Kidney epithelial cell (primary cell): ENCODE measurements around the gene WASL. TPM values are rescaled to one million over a fixed set of nuclear protein-coding genes. Genes with fewer than 3 reads are reported as not detected.
"Not testable (repeated sequence)": the region's sequence is repeated elsewhere in the genome, so short reads cannot be mapped to it uniquely, and the experiment has no call there.

Experiments used
- DNase-seq: peaks from one replicate; pipeline ENCODE4 v3.0.0-alpha.2; 2010; ENCODE audit warnings: low read depth
- H3K27me3 ChIP-seq: 2 replicates; pipeline ENCODE4 v1.6.0; 2011; ENCODE audit warnings: low read length; ENCODE audit not compliant: control insufficient read depth, insufficient read depth
- H3K36me3 ChIP-seq: 2 replicates; pipeline ENCODE4 v1.5.1; 2011; ENCODE audit warnings: low read length; ENCODE audit not compliant: control insufficient read depth, insufficient read depth
- H3K4me3 ChIP-seq: 2 replicates; pipeline ENCODE4 v1.5.1; 2011; ENCODE audit warnings: low read depth, mild to moderate bottlenecking, control low read depth, low read length
- total RNA-seq: library from RNA; depleted of rRNA; stranded (reverse); fragments of >200 nt; gene quantifications from 2 replicates; pipeline ENCODE4 v1.2.3, GENCODE V29; 2015
- TF ChIP-seq, protein P1 (sequence below): IDR thresholded peaks from 2 replicates; pipeline ENCODE4 v1.5.1; 2011; ENCODE audit warnings: mild to moderate bottlenecking, moderate library complexity, low read length, control low read depth, inconsistent platforms; ENCODE audit not compliant: insufficient read depth, poor library complexity, severe bottlenecking

Gene WASL
- total RNA-seq, 1 donor from 2014 or later = 31.6 TPM

DNA sequence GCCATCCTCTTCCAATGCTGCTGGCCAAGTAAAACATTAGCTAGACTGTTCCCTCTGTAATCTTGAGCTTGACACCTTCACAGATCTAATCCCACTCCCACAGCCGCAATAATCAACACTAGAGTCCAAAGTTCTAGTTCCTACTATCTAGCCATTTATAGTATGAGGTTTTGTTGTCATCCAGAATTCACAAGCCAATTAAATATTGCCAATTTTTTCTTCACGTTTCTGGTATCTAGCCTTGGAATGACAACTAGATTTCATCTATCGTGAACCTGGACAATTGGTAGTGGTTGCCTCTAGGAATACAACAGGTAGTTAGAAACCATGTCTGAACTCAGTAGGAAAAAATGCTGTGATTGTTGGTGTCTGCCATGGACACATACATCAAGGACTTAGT, 10.4 kb downstream of the WASL start:
- no peak for DNase-seq
- no peaks in the 10 kb centered on the region for H3K36me3 ChIP-seq
- TF ChIP-seq, protein P1, sequence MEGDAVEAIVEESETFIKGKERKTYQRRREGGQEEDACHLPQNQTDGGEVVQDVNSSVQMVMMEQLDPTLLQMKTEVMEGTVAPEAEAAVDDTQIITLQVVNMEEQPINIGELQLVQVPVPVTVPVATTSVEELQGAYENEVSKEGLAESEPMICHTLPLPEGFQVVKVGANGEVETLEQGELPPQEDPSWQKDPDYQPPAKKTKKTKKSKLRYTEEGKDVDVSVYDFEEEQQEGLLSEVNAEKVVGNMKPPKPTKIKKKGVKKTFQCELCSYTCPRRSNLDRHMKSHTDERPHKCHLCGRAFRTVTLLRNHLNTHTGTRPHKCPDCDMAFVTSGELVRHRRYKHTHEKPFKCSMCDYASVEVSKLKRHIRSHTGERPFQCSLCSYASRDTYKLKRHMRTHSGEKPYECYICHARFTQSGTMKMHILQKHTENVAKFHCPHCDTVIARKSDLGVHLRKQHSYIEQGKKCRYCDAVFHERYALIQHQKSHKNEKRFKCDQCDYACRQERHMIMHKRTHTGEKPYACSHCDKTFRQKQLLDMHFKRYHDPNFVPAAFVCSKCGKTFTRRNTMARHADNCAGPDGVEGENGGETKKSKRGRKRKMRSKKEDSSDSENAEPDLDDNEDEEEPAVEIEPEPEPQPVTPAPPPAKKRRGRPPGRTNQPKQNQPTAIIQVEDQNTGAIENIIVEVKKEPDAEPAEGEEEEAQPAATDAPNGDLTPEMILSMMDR = no peak
- H3K4me3 ChIP-seq = no peak overlapping the region
- H3K27me3 ChIP-seq = no peaks in the 10 kb centered on the region

DNA sequence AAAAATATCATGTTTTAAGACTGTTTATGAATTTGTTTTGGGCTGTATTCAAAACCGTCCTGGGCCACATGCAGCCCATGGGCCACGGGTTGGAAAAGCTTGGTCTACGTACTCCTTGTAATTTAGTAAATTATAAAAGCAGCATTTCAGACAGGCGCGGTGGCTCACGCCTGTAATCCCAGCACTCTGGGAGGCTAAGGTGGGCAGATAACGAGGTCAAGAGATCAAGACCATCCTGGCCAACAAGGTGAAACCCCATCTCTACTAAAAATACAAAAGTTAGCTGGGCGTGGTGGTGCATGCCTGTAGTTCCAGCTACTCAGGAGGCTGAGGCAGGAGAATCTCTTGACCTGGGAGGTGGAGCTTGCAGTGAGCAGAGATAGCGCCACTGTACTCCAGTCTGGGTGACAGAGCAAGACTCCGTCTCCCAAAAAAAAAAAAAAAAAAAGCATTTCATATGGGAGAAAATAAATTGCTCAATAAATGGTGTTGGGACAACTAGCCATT, 11.6 kb downstream of the WASL start:
- H3K4me3 ChIP-seq, H3K36me3 ChIP-seq, DNase-seq, H3K27me3 ChIP-seq: not testable (repeated sequence)

DNA sequence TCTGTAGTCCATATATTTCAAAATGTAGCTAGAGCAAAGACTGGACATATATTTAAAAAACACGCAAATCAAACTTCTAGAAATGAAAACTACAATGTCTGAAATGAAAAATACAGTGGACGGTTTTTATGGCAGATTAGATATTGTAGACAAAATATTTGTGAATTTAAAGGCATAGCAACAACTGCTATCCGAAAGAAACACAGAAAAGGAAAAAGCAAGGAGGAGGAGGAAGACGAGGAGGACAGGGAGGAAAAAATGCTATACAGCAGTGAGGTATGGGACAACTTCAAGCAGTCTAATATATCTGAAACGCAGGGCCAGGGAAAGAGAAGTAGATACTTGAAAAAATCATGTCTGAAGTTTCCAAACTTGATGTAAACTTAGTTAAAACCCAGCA, 13.3 kb downstream of the WASL start:
- TF ChIP-seq, protein P1 = no peak
- no peak for DNase-seq
- Histone ChIP-seq H3K27me3 (no peaks in the 10 kb centered on the region), H3K4me3 (no peak overlapping the region), H3K36me3 (no peaks in the 10 kb centered on the region)

DNA sequence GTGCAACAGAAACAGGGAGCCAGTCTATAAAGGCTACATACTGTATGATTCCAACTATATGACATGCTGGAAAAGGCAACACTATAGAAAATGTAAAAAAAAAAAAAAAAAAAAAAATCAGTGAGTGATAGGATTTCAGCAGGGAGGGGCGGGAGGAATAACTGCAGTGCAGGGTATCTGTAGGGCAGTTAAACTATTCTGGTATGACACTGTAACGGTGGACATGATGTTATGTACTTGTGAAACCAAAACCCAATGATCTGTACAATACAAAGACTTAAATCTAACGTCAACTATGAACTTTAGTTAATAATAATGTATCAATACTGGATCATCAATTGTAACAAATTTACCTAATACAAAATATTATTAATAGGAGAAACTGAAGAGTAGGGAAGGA, 14.3 kb downstream of the WASL start:
- no peak for DNase-seq
- TF ChIP-seq, protein P1 = no peak
- Histone ChIP-seq H3K27me3 (no peaks in the 10 kb centered on the region), H3K4me3 (no peak overlapping the region), H3K36me3 (no peaks in the 10 kb centered on the region)

DNA sequence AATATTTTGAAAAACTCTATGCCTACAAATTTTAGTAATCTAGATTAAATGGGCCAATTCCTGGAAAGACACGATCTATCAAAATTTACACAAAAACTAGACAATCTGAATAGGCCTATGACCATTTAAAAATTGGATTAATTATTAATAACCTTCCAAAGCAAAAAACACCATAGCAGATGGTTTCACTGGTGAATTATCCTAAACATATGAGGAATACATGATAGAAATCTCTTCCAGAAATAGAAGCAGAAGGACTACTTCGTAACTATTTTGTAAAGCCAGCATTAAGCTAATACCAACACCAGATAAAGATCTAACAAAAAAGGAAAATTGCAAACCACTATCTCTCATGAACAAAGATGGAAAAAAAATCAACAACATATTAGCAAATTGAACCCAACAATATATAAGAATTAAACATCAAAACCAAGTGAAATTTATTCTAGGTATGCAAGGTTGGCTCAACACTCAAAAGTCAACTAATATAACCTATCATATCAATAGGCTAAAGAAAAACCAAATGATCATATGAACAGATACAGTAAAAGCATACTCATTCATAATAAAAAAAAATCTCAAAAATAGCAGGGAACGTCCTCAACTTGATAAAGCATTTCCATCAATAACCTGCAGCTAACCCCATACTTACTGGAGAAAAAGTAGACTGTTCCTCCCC, 16.3 kb downstream of the WASL start:
- TF ChIP-seq, protein P1 = no peak
- H3K27me3 ChIP-seq = no peaks in the 10 kb centered on the region
- no peak overlapping the region for H3K4me3 ChIP-seq
- H3K36me3 ChIP-seq = no peaks in the 10 kb centered on the region
- DNase-seq = no peak

DNA sequence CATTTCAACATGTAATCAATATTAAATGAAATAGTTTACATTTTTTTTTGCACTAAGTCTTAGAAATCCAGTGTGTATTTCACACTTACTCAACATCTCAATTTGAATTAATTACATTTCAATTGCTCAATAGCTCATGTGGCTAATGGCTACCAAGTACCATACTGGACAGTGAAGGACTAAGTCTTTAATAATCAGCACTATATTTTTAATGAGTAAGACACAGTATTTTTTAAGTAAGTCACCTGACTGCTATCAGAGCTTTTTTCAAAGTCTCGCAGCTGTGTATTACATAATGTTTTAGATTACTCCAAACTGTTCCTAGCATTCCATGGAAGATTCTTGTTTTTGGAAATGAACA, 19.6 kb downstream of the WASL start:
- TF ChIP-seq, protein P1 = no peak
- no peak overlapping the region for H3K4me3 ChIP-seq
- DNase-seq = no peak

More for the DNA sequence above, 19.6 kb downstream of the WASL start:
- H3K36me3 ChIP-seq = no peaks in the 10 kb centered on the region
- no peaks in the 10 kb centered on the region for H3K27me3 ChIP-seq
